BE2C (cell line): ENCODE data around the gene MALRD1.

ENCODE experiments used
- DNase-seq: peaks from one replicate; pipeline ENCODE4 v3.0.0-alpha.2; 2020
- H3K27me3 ChIP-seq: fragments of 250-450 bp; sonication (Bioruptor Pico); 2 replicates; pipeline ENCODE4 v1.5.1; 2020; ENCODE audit warnings: mild to moderate bottlenecking
- H3K36me3 ChIP-seq: fragments of 250-450 bp; sonication (Bioruptor Pico); 2 replicates; pipeline ENCODE4 v1.5.1; 2020; ENCODE audit warnings: mild to moderate bottlenecking
- H3K4me1 ChIP-seq: fragments of 250-450 bp; sonication (Bioruptor Pico); 2 replicates; pipeline ENCODE4 v1.5.1; 2020
- H3K4me3 ChIP-seq: 2 replicates; pipeline ENCODE4 v1.5.1; 2011; ENCODE audit warnings: low read depth, low read length
- H3K9me3 ChIP-seq: fragments of 250-450 bp; sonication (Bioruptor Pico); 2 replicates; pipeline ENCODE4 v1.5.1; 2020
- TF ChIP-seq, protein P1 (sequence below): IDR thresholded peaks from 2 replicates; pipeline ENCODE4 v1.5.1; 2012; ENCODE audit warnings: mild to moderate bottlenecking, low read depth, low read length

Gene MALRD1

DNA sequence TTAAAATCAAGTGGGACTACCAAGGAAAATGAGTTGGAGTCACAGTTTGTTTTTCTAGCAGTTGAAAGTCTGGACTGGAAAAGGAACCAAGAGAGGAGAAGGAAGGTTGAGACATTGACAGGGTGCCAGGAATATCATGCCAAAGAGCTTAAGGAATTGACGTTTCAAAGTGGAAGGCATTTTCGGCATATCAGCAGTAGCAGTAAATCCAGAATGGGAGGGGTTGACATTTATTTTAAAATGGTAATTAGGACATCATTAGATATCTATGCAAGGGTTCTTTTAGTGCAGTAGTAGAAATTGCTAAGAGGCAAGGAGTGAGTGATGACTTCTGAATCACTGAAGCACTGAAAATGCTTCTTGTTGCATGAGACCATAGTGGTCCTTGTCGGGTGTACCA, 431.8 kb downstream of the MALRD1 start:
- DNase-seq, result no peak
- TF ChIP-seq, protein P1, sequence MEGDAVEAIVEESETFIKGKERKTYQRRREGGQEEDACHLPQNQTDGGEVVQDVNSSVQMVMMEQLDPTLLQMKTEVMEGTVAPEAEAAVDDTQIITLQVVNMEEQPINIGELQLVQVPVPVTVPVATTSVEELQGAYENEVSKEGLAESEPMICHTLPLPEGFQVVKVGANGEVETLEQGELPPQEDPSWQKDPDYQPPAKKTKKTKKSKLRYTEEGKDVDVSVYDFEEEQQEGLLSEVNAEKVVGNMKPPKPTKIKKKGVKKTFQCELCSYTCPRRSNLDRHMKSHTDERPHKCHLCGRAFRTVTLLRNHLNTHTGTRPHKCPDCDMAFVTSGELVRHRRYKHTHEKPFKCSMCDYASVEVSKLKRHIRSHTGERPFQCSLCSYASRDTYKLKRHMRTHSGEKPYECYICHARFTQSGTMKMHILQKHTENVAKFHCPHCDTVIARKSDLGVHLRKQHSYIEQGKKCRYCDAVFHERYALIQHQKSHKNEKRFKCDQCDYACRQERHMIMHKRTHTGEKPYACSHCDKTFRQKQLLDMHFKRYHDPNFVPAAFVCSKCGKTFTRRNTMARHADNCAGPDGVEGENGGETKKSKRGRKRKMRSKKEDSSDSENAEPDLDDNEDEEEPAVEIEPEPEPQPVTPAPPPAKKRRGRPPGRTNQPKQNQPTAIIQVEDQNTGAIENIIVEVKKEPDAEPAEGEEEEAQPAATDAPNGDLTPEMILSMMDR, result no peak
- Histone ChIP-seq H3K9me3 (no peaks in the 10 kb centered on the region), H3K36me3 (no peaks in the 10 kb centered on the region), H3K4me1 (no peaks in the 10 kb centered on the region), H3K4me3 (no peak overlapping the region), H3K27me3 (no peaks in the 10 kb centered on the region)

DNA sequence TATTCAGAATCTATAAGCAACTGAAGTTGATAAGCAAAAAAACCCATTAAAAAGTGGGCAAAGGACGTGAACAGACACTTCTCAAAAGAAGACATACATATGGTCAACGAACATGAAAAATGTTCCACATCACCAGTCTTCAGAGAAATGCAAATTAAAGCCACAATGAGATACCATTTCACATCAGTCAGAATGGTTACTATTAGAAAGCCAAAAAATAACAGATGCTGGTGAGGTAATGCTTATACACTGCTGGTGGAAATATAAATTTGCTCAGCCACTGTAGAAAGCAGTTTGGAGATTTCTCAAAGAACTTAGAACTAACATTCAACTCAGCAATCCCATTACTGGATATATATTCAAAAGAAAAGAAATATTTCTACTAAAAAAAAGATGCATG, 434.8 kb downstream of the MALRD1 start:
- DNase-seq, result no peak
- TF ChIP-seq, protein P1, result no peak
- Histone ChIP-seq H3K27me3 (no peaks in the 10 kb centered on the region), H3K9me3 (no peaks in the 10 kb centered on the region), H3K36me3 (no peaks in the 10 kb centered on the region), H3K4me3 (no peak overlapping the region), H3K4me1 (no peaks in the 10 kb centered on the region)

DNA sequence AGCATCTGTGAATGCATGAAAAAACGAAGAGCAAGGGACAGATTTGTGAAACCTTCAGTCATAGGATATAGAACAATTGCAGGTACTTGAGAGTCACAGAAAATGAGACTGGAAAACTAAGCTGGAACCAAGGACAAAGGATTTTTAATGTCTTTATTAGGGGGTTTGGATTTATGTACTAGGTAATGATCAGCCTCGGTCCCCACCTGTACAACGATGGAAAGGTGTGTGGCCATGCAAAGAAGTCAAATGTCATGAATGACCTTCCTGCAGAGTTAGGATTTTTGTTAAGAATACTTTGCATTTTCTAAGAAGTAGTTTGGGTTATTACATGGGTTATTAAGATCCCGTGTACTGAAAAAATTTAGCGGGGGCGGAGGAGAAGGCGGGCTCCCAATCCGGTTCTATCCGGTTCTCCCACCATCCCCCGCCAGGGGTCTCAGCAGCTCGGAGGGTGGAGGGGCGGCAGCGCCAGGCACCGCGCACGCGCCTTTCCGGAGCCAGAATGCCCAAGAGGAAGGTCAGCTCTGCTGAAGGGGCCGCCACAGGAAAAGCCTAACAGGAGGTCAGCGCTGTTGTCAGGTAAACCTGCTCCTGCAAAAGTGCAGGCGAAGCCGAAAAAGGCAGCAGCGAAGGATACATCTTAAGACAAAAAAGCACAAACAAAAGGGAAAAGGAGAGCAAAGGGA, 440.1 kb downstream of the MALRD1 start:
- DNase-seq, result no peak
- Histone ChIP-seq H3K27me3 (no peaks in the 10 kb centered on the region), H3K36me3 (no peaks in the 10 kb centered on the region), H3K4me3 (no peak overlapping the region), H3K9me3 (no peaks in the 10 kb centered on the region), H3K4me1 (no peaks in the 10 kb centered on the region)
- TF ChIP-seq, protein P1, result no peak

DNA sequence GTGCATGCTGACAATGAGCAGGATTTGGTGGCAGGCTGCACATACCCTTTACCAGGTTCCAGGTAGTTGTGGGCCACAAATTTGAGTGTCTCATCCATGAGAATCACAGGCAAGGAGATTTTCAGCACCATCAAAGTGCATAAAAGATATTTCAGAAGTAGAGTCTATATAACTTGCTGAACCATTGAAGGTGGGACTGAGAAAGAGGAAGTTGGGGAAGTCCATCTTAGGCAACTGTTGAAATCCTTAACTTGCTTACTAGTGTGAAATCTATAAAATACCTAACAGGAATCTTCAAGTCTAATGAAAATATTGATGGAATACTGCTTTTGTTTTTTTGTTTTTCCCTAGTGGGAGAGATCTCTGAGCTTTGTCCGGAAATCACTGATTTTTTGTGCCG, 442.6 kb downstream of the MALRD1 start:
- TF ChIP-seq, protein P1, result no peak
- no peaks in the 10 kb centered on the region for H3K9me3 ChIP-seq
- no peaks in the 10 kb centered on the region for H3K27me3 ChIP-seq
- H3K36me3 ChIP-seq, result no peaks in the 10 kb centered on the region
- DNase-seq, result no peak
- H3K4me1 ChIP-seq, result no peaks in the 10 kb centered on the region
- H3K4me3 ChIP-seq, result no peak overlapping the region

DNA sequence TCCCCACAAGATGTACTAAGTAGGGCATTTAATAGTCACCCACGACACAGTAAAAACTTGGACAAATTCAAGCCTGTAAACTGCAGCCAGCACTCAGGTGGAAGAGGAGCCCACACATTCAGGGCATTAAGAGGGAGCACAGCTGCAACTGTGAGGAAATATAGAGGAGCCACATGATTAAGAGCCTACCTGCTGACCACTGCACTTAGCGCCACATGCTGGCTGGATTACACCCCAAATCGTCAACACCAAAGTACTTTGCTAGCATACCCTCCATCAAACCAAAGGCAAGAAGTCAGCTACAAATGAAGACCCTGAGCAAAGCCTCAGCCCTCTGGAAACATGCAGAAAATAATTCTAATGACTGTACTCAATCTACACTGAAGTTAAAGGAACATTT, 445.3 kb downstream of the MALRD1 start:
- Histone ChIP-seq H3K27me3 (no peaks in the 10 kb centered on the region), H3K4me1 (no peaks in the 10 kb centered on the region), H3K4me3 (no peak overlapping the region), H3K9me3 (no peaks in the 10 kb centered on the region), H3K36me3 (no peaks in the 10 kb centered on the region)
- TF ChIP-seq, protein P1, result no peak
- no peak for DNase-seq

DNA sequence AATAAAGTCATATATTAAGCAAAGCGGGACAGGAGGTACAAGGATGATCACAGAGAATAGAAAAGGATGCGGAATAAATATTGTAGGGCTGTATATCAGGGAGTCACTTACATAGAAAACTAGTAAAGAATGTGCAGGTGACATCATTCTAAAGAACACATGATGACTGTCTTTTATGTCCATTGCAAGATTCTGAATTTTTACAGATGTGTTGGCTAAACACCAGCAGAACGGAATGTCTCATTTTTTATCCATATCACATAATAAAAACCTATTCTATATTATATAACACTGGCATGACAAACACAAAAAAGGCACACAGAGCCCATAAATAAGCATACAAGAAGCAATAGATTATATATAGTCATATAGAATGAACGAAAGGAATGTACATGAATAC, 448.4 kb downstream of the MALRD1 start:
- Histone ChIP-seq H3K36me3 (no peaks in the 10 kb centered on the region), H3K27me3 (no peaks in the 10 kb centered on the region), H3K9me3 (no peaks in the 10 kb centered on the region), H3K4me1 (no peaks in the 10 kb centered on the region), H3K4me3 (no peak overlapping the region)
- no peak for DNase-seq
- TF ChIP-seq, protein P1, result no peak
